Parathyroid adenoma (tissue), 2 donors: ENCODE results near the gene ERH.

Source experiments
- H2AFZ ChIP-seq: fragments of 300-600 bp; sonication (generic); one replicate; pipeline ENCODE4 v1.7.0; 2017; ENCODE audit warnings: antibody characterized with exemption, mild to moderate bottlenecking
- H3K27ac ChIP-seq: fragments of 300-600 bp; sonication (generic); one replicate; pipeline ENCODE4 v1.7.0; 2017
- H3K27me3 ChIP-seq: fragments of 300-600 bp; sonication (generic); one replicate; pipeline ENCODE4 v1.7.0; 2017; ENCODE audit warnings: low read length; ENCODE audit not compliant: control insufficient read depth, insufficient read depth
- H3K36me3 ChIP-seq: fragments of 300-600 bp; sonication (generic); one replicate; pipeline ENCODE4 v1.7.0; 2017; ENCODE audit warnings: low read length; ENCODE audit not compliant: control insufficient read depth, insufficient read depth
- H3K4me1 ChIP-seq: fragments of 300-600 bp; sonication (generic); one replicate; pipeline ENCODE4 v1.7.0; 2017; ENCODE audit warnings: control low read depth
- H3K4me2 ChIP-seq: fragments of 300-600 bp; sonication (generic); one replicate; pipeline ENCODE4 v1.7.0; 2017; ENCODE audit warnings: low read length
- H3K4me3 ChIP-seq: fragments of 300-600 bp; sonication (generic); one replicate; pipeline ENCODE4 v1.7.0; 2017; ENCODE audit warnings: low read depth, low read length
- H3K79me2 ChIP-seq: fragments of 300-600 bp; sonication (generic); one replicate; pipeline ENCODE4 v1.7.0; 2017; ENCODE audit warnings: control low read depth
- H3K9ac ChIP-seq: fragments of 300-600 bp; sonication (generic); one replicate; pipeline ENCODE4 v1.7.0; 2017; ENCODE audit warnings: mild to moderate bottlenecking
- H3K9me3 ChIP-seq: fragments of 300-600 bp; sonication (generic); one replicate; pipeline ENCODE4 v1.7.0; 2017; ENCODE audit warnings: low read length; ENCODE audit not compliant: control insufficient read depth
- TF ChIP-seq, protein P1 (sequence below): fragments of 300-600 bp; sonication (generic); IDR thresholded peaks from one replicate; pipeline ENCODE4 v1.7.0; 2017; ENCODE audit warnings: antibody characterized with exemption, mild to moderate bottlenecking
- donor health status: primary hyperparathyroidism.

ERH gene

DNA sequence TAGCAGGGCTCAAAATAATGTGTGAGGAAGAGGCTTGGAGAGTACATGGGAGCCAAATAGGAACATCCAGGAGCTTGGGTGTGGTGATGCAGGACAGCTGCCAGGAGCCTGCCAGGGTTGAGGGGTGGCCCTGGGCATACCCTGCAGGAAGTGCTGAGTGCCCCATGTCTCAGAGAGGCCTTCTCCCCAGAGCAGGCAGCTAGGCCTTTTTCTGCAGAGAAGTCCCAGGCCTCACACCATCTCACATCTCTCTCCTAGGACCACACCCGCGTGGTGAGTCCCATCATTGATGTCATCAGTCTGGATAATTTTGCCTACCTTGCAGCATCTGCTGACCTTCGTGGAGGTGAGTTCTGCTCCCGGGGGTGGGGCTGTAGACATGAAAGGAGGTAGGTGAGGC is 66.9 kb downstream of the ERH start:
- TF ChIP-seq, protein P1, sequence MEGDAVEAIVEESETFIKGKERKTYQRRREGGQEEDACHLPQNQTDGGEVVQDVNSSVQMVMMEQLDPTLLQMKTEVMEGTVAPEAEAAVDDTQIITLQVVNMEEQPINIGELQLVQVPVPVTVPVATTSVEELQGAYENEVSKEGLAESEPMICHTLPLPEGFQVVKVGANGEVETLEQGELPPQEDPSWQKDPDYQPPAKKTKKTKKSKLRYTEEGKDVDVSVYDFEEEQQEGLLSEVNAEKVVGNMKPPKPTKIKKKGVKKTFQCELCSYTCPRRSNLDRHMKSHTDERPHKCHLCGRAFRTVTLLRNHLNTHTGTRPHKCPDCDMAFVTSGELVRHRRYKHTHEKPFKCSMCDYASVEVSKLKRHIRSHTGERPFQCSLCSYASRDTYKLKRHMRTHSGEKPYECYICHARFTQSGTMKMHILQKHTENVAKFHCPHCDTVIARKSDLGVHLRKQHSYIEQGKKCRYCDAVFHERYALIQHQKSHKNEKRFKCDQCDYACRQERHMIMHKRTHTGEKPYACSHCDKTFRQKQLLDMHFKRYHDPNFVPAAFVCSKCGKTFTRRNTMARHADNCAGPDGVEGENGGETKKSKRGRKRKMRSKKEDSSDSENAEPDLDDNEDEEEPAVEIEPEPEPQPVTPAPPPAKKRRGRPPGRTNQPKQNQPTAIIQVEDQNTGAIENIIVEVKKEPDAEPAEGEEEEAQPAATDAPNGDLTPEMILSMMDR, result no peak
- Histone ChIP-seq H3K27ac (no peak overlapping the region), H3K9ac (no peak overlapping the region), H3K4me2 (no peak overlapping the region), H3K36me3 (no peaks in the 10 kb centered on the region), H2AFZ (no peak overlapping the region), H3K79me2 (no peaks in the 10 kb centered on the region), H3K9me3 (no peaks in the 10 kb centered on the region), H3K4me1 (no peaks in the 10 kb centered on the region), H3K27me3 (no peaks in the 10 kb centered on the region), H3K4me3 (no peak overlapping the region)
